Panc1 (cell line): ENCODE results near the gene GLT8D1. TPM values are rescaled to one million over a fixed set of nuclear protein-coding genes. Genes with fewer than 3 reads are reported as not detected.
A peak's percentile ranks its signal among the peaks of the same experiment; 100 is the strongest.

Experiments
- ATAC-seq: fragments of 200-7000 bp; cut with Tn5 transposase; 2 replicates; pipeline ENCODE4 v1.9.1; 2020; ENCODE audit warnings: mild to moderate bottlenecking, moderate library complexity
- BruUV-seq: library from RNA; stranded (reverse); fragments of 400-500 nt; replicated peaks from 2 replicates; lab custom pipeline; 2021; lab: Mats Ljungman, UMichigan
- CTCF ChIA-PET: fragments of 300-600 bp; sonication (Branson Sonifier 250); formaldehyde crosslinking; loops from one replicate; lab custom pipeline; 2022; ENCODE audit warnings: antibody characterized with exemption; lab: Charles Lee
- POLR2A ChIA-PET: fragments of 300-600 bp; sonication (Branson Sonifier 250); formaldehyde crosslinking; loops from one replicate; lab custom pipeline; 2022; ENCODE audit warnings: antibody characterized with exemption; lab: Charles Lee
- DNase-seq: peaks from one replicate; pipeline ENCODE4 v3.0.0-alpha.2; 2010; ENCODE audit warnings: low read depth, low spot score
- H3K27ac ChIP-seq: 2 replicates; pipeline ENCODE4 v1.5.1; 2011; ENCODE audit warnings: mild to moderate bottlenecking, low read length, inconsistent platforms
- H3K27me3 ChIP-seq: fragments of 200-500 bp; sonication (Bioruptor generic); 2 replicates; pipeline ENCODE4 v1.6.0; 2014; ENCODE audit warnings: low read length, inconsistent platforms; ENCODE audit not compliant: control insufficient read depth, insufficient read depth
- H3K36me3 ChIP-seq: fragments of 200-500 bp; sonication (Bioruptor generic); 2 replicates; pipeline ENCODE4 v1.5.1; 2014; ENCODE audit warnings: inconsistent platforms, mild to moderate bottlenecking, low read length, moderate library complexity; ENCODE audit not compliant: control insufficient read depth, insufficient read depth
- H3K4me1 ChIP-seq: 2 replicates; pipeline ENCODE4 v1.5.1; 2011; ENCODE audit warnings: inconsistent platforms, mild to moderate bottlenecking, low read length, moderate library complexity; ENCODE audit not compliant: control insufficient read depth, insufficient read depth
- H3K4me3 ChIP-seq, 2 experiments: 2 replicates each; pipeline ENCODE4 v1.5.1; 2011 to 2012; ENCODE audit warnings: low read depth in 2 of 2, low read length in 2 of 2, mild to moderate bottlenecking in 2 of 2, inconsistent platforms in 1 of 2, moderate library complexity in 1 of 2
- H3K9me3 ChIP-seq: fragments of 200-500 bp; sonication (Bioruptor generic); 2 replicates; pipeline ENCODE4 v1.5.1; 2014; ENCODE audit warnings: low read depth, mild to moderate bottlenecking, inconsistent platforms, low read length, moderate library complexity; ENCODE audit not compliant: control insufficient read depth, insufficient read depth
- POLR2AphosphoS5 ChIP-seq: IDR thresholded peaks from 2 replicates; pipeline ENCODE4 v1.6.1; 2012; ENCODE audit warnings: mild to moderate bottlenecking, low read depth, low read length, moderate library complexity
- SIN3A ChIP-seq: IDR thresholded peaks from 2 replicates; pipeline ENCODE4 v1.6.1; 2012; ENCODE audit warnings: low read depth, mild to moderate bottlenecking, low read length, moderate library complexity, borderline replicate concordance; ENCODE audit not compliant: insufficient read depth
- TCF7L2 ChIP-seq: IDR thresholded peaks from 2 replicates; pipeline ENCODE4 v1.6.1; 2011; ENCODE audit warnings: mild to moderate bottlenecking, low read depth, low read length, inconsistent platforms
- in situ Hi-C: cut with HindIII; loops from 2 replicates; pipeline ENCODE4 v1.10.0; 2016; ENCODE audit warnings: low sequenced_read_pairs, low pct_unique_long_range_greater_than_20kb
- intact Hi-C: fragments of 100-400 bp; cut with micrococcal nuclease; formaldehyde crosslinking; loops from one replicate; pipeline ENCODE4 v1.10.0; 2022; ENCODE audit not compliant: unreplicated experiment
- total RNA-seq: library from RNA; stranded (reverse); gene quantifications from one replicate; pipeline ENCODE4 v1.2.1, GENCODE V29; 2021; ENCODE audit not compliant: unreplicated experiment
- TF ChIP-seq, protein P1 (sequence below): fragments of 450-650 bp; IDR thresholded peaks from 2 replicates; pipeline ENCODE4 v1.5.1; 2017; ENCODE audit warnings: mild to moderate bottlenecking
- TF ChIP-seq, protein P2 (sequence below), 2 experiments: IDR thresholded peaks; 2 replicates each; pipeline ENCODE4 v1.6.1; 2011 to 2012; ENCODE audit warnings: low read depth in 2 of 2, control low read depth in 1 of 2, low read length in 1 of 2, mild to moderate bottlenecking in 1 of 2, moderate library complexity in 1 of 2; ENCODE audit not compliant: insufficient read depth in 1 of 2

Gene GLT8D1
- total RNA-seq, 1 experiment from 2014 or later: 51.3 TPM

DNA sequence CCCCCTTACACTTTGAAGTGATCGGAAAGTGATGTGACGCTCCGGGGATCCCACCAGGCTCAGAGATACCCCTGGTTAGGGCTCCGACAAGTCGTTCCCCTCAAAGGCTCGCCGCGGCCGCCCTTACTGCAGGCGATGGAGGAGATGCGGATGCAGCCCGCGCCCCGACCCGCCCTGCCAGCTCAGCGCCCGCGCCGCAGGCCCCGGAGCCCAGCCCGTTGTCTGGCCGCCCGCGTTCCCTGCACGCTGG lies 228 bp downstream of the GLT8D1 start:
- CTCF ChIA-PET: no interaction called here
- Histone ChIP-seq H3K9me3 (no peaks in the 10 kb centered on the region), H3K36me3 (peaks cover 16% of the 10 kb centered on the region), H3K4me1 (peaks cover 17% of the 10 kb centered on the region), H3K27me3 (no peaks in the 10 kb centered on the region), H3K4me3 (peak overlapping the region; percentile 64 to 99), H3K27ac (peak overlapping the region; percentile 75)
- intact Hi-C loops (no loop called here), in situ Hi-C loops (no loop called here)
- POLR2A ChIA-PET: interaction anchor here (0.6 kb wide), 1 partner anchor 77 kb away, joined by 3 read pairs; no protein-coding TSS in a partner anchor
- DNase-seq (no peak), ATAC-seq (peak; percentile 69)
- TF ChIP-seq TCF7L2 (no peak), POLR2AphosphoS5 (no peak), SIN3A (no peak)
- TF ChIP-seq, protein P1, sequence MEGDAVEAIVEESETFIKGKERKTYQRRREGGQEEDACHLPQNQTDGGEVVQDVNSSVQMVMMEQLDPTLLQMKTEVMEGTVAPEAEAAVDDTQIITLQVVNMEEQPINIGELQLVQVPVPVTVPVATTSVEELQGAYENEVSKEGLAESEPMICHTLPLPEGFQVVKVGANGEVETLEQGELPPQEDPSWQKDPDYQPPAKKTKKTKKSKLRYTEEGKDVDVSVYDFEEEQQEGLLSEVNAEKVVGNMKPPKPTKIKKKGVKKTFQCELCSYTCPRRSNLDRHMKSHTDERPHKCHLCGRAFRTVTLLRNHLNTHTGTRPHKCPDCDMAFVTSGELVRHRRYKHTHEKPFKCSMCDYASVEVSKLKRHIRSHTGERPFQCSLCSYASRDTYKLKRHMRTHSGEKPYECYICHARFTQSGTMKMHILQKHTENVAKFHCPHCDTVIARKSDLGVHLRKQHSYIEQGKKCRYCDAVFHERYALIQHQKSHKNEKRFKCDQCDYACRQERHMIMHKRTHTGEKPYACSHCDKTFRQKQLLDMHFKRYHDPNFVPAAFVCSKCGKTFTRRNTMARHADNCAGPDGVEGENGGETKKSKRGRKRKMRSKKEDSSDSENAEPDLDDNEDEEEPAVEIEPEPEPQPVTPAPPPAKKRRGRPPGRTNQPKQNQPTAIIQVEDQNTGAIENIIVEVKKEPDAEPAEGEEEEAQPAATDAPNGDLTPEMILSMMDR: no peak
- TF ChIP-seq, protein P2, sequence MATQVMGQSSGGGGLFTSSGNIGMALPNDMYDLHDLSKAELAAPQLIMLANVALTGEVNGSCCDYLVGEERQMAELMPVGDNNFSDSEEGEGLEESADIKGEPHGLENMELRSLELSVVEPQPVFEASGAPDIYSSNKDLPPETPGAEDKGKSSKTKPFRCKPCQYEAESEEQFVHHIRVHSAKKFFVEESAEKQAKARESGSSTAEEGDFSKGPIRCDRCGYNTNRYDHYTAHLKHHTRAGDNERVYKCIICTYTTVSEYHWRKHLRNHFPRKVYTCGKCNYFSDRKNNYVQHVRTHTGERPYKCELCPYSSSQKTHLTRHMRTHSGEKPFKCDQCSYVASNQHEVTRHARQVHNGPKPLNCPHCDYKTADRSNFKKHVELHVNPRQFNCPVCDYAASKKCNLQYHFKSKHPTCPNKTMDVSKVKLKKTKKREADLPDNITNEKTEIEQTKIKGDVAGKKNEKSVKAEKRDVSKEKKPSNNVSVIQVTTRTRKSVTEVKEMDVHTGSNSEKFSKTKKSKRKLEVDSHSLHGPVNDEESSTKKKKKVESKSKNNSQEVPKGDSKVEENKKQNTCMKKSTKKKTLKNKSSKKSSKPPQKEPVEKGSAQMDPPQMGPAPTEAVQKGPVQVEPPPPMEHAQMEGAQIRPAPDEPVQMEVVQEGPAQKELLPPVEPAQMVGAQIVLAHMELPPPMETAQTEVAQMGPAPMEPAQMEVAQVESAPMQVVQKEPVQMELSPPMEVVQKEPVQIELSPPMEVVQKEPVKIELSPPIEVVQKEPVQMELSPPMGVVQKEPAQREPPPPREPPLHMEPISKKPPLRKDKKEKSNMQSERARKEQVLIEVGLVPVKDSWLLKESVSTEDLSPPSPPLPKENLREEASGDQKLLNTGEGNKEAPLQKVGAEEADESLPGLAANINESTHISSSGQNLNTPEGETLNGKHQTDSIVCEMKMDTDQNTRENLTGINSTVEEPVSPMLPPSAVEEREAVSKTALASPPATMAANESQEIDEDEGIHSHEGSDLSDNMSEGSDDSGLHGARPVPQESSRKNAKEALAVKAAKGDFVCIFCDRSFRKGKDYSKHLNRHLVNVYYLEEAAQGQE (IDR thresholded peaks at IDR 0.05; ENCODE audit: insufficient read depth in 1 of 2, low read depth in 2 of 2, low read length in 1 of 2): no peak
- BruUV-seq: no TSS peak

DNA sequence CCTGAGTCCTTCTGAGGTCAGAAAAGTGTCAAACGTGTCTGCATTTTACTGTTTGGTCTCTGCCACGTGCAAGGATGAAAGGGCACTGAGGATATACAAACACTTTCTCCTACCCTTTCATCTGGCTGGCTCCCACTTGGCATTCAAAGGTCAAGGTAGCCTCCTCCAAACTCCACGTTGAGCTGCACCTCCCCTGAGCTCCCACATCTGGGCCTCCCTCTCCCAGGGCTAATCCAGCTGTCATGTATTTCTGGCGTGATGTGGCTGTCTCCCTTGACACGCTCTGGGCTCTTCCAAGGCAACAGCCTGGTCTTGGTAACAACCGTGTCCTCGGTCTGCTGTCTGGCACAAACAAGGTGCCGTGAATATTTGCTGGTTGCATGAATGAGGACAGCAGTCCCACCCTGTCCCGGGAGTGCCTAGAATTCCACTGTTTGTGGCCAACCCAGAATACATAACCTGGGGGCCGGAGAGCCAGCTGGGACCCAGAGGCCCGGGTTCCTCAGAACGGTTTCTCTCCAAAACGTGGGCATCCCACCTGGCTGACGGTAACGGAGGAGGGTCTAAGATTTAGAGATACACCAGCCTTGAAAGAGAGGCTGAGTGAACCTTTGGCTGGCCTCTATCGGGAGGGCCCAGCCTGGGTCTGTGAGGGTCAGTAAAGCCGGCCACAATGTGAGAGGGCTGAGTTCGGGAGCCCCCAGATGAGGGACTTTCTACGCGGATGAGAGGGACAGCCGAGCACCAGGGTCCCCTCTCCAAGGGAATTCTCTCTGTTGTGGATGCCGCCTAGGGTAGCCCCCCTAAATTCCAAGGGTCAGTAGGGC lies 767 bp downstream of the GLT8D1 start:
- no peaks in the 10 kb centered on the region for H3K27me3 ChIP-seq
- intact Hi-C loops: no loop called here
- peaks cover 16% of the 10 kb centered on the region for H3K36me3 ChIP-seq
- peak overlapping the region; percentile 64 to 99 for H3K4me3 ChIP-seq
- H3K9me3 ChIP-seq: no peaks in the 10 kb centered on the region
- ATAC-seq (peak; percentile 19), DNase-seq (no peak)
- H3K27ac ChIP-seq: peak overlapping the region; percentile 75
- ChIA-PET CTCF (no interaction called here), POLR2A (interaction anchor here (0.6 kb wide), 1 partner anchor 28 kb away, joined by 6 read pairs; no protein-coding TSS in a partner anchor)
- in situ Hi-C loops: no loop called here
- BruUV-seq: no TSS peak
- peaks cover 17% of the 10 kb centered on the region for H3K4me1 ChIP-seq
- 0 out of 2 replicates have a peak, but pooled peaks have one; percentile 42 for TF ChIP-seq SIN3A
- no peak for TF ChIP-seq POLR2AphosphoS5

DNA sequence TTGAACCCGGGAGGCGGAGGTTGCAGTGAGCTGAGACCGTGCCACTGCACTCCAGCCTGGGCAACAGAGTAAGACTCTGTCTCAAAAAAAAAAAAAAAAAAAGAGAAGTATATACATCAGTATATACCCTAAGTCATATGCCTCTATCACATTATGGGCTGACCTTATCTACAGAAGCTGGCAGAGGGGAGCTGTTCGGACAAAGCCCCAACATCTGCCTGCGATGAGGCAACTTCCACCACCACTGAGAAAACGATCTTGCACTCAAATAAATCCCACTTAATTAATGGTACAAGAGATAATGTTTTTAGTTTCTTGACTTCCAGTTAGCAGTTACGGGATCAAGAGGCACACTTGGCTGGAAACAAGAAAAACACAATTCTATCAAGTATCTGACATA lies 2.2 kb downstream of the GLT8D1 start:
- H3K4me1 ChIP-seq: peaks cover 17% of the 10 kb centered on the region
- no peaks in the 10 kb centered on the region for H3K9me3 ChIP-seq
- DNase-seq (no peak), ATAC-seq (no peak)
- peaks cover 14% of the 10 kb centered on the region for H3K36me3 ChIP-seq
- H3K4me3 ChIP-seq: no peak overlapping the region
- in situ Hi-C loops: no loop called here
- H3K27ac ChIP-seq: no peak overlapping the region; the same call in 1 of the 2 replicates
- ChIA-PET CTCF (no interaction called here), POLR2A (no interaction called here)
- BruUV-seq: TSS peak; percentile 72
- H3K27me3 ChIP-seq: no peaks in the 10 kb centered on the region
- no peak for TF ChIP-seq SIN3A
- intact Hi-C loops: no loop called here
